BLaER1 (cell line): ENCODE measurements around the gene CFAP251.
"Not testable (repeated sequence)": the region's sequence is repeated elsewhere in the genome, so short reads cannot be mapped to it uniquely, and the experiment has no call there.

ENCODE experiments used
- H3K27ac ChIP-seq: shearing (Covaris generic); formaldehyde crosslinking; 2 replicates; pipeline ENCODE4 v1.8.1; 2022
- H3K27me3 ChIP-seq: shearing (Covaris generic); formaldehyde crosslinking; 2 replicates; pipeline ENCODE4 v1.8.1; 2022
- H3K36me3 ChIP-seq: shearing (Covaris generic); formaldehyde crosslinking; 2 replicates; pipeline ENCODE4 v1.8.1; 2022
- H3K4me1 ChIP-seq: shearing (Covaris generic); formaldehyde crosslinking; 2 replicates; pipeline ENCODE4 v1.8.1; 2022
- H3K4me2 ChIP-seq: shearing (Covaris generic); formaldehyde crosslinking; 2 replicates; pipeline ENCODE4 v1.8.1; 2022
- H3K4me3 ChIP-seq: shearing (Covaris generic); formaldehyde crosslinking; 2 replicates; pipeline ENCODE4 v1.8.1; 2022
- H3K9ac ChIP-seq: shearing (Covaris generic); formaldehyde crosslinking; 2 replicates; pipeline ENCODE4 v1.8.1; 2022
- H3K9me3 ChIP-seq: shearing (Covaris generic); formaldehyde crosslinking; 2 replicates; pipeline ENCODE4 v1.8.1; 2022
- H4K20me1 ChIP-seq: shearing (Covaris generic); formaldehyde crosslinking; 2 replicates; pipeline ENCODE4 v1.8.1; 2022
- Cebpa-rat ChIP-seq: shearing (Covaris generic); IDR thresholded peaks from 2 replicates; pipeline ENCODE4 v1.8.1; 2022

CFAP251 gene

DNA sequence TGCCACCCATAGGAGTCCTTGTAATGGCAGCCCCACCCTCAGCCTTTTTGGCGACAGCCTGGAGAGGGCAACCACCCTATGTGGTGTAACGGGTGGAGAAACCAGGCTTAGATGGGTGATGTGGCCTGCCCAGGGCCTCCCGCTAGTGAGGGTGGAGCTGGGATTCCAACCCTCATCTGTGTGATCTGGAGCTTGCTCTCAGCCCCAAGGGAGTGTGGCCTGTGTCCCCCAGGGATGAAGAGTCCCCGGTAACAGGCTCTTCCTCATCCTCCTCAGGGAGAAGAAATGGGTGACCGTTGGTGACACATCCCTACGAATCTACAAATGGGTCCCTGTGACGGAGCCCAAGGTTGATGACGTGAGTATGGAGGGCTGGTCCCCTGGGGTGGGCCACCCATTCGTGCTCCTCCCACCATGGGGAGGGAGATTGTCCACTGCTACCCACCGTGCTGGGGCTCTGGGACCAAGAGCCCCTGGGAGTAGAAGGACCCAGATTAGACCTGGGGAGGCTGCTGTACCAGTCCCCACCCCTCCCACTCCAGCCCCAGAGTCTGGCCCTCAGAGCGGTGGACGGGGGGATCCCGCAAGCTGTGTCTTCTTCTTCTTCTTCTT lies 112.1 kb downstream of the CFAP251 start:
- H3K4me1 ChIP-seq, result peaks cover 83% of the 10 kb centered on the region
- H3K27ac ChIP-seq, result peak overlapping the region; percentile 75

DNA sequence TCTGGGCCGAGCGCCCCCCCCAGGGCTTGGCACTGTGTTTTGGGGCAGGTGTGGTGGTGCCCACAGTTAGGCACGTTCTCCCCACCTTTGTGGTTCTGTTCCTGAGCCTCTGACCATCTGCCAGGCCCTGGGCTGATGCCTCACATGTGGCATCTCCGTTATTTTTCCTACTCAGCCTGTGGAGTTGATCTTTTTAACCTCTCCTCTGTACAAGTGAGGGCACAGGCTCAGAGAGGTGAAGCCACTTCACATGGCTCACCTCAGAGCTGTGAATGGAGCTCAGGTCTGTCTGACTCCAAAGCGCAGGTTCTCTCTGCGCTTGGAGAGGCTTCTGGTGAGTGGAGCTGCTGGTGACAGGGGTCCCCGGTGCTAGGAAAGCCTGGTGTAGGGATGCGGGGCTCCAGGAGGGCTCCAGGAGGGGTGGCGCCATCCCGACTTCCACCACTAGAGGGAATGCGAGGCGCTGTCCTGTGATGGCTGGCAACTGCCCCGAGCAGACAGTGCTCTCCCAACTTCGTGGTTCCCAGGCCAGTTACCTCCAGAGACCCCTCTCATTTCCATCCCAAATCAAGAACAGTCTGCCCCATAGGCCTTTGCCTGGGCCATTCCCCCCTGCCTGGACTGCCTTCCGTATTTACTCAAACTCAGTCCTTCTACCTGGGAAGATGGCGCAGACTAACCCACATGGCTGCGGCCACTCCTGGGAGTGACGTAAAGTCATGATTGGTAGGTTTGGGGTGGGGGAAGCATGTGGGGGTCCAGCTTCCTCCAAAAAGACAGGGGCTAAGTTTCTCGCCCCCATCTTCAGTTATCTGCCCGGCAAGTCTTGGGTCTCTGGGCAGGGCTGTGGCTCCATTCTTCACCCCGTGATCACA lies 113.2 kb downstream of the CFAP251 start:
- peak overlapping the region; percentile 97 for H3K4me2 ChIP-seq

More for the DNA sequence above, 112.1 kb downstream of the CFAP251 start:
- Histone ChIP-seq H3K9ac (peak overlapping the region; percentile 68), H3K9me3 (no peaks in the 10 kb centered on the region), H3K4me3 (peak overlapping the region; percentile 32; the same call in 1 of the 2 replicates), H3K4me2 (peak overlapping the region; percentile 97), H3K36me3 (peaks cover 46% of the 10 kb centered on the region), H4K20me1 (peaks cover 100% of the 10 kb centered on the region), H3K27me3 (no peaks in the 10 kb centered on the region)
- no peak for TF ChIP-seq Cebpa-rat

DNA sequence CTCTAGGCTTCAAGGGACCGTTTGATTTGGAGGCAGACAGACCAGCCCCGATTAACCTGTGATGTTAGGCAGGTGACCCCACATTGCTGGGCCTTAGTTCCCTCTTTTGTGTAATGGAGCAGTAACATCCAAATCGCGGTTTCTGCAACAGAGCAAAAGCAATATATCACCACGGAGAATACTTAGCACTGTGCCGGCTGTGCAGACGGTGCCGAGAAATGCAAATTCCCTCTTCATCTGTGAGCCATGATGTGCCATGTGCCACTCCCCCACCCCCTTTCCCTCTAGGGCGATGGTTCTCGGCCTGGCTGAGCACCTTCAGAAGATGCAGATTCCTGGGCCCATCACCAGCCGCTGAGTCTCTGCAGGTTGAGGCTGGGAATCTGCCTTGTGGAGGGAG lies 114.2 kb downstream of the CFAP251 start:
- Histone ChIP-seq H3K4me3 (no peak overlapping the region), H3K9me3 (no peaks in the 10 kb centered on the region), H4K20me1 (peaks cover 100% of the 10 kb centered on the region), H3K27me3 (no peaks in the 10 kb centered on the region), H3K4me2 (no peak overlapping the region), H3K36me3 (peaks cover 67% of the 10 kb centered on the region), H3K4me1 (peaks cover 77% of the 10 kb centered on the region), H3K9ac (no peak overlapping the region), H3K27ac (no peak overlapping the region)
- no peak for TF ChIP-seq Cebpa-rat

More for the DNA sequence above, 113.2 kb downstream of the CFAP251 start:
- H3K4me1 ChIP-seq, result peaks cover 82% of the 10 kb centered on the region
- peak overlapping the region; percentile 75; the same call in 1 of the 2 replicates for H3K27ac ChIP-seq
- peaks cover 100% of the 10 kb centered on the region for H4K20me1 ChIP-seq
- H3K27me3 ChIP-seq, result no peaks in the 10 kb centered on the region
- no peak overlapping the region for H3K9ac ChIP-seq
- no peaks in the 10 kb centered on the region for H3K9me3 ChIP-seq
- H3K4me3 ChIP-seq, result no peak overlapping the region
- no peak for TF ChIP-seq Cebpa-rat
- H3K36me3 ChIP-seq, result peaks cover 57% of the 10 kb centered on the region

DNA sequence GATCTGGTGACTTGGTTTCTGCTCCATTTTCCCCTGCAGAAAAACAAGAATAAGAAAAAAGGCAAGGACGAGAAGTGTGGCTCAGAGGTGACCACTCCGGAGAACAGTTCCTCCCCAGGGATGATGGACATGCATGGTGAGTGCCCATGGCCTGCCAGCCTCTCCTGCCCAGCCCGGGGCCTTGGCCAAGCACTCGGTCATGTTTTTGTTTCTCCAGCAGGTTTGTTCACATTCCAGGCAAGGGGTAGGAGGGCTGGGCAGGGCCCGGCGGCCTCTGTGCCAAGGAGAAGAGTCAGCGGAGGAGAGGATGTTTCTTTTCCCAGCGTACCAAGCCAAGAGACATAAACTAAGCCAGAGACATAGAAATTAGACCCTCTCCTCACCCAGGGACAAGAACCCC lies 116.9 kb downstream of the CFAP251 start:
- TF ChIP-seq Cebpa-rat, result no peak
- Histone ChIP-seq H3K9me3 (no peaks in the 10 kb centered on the region), H3K27me3 (no peaks in the 10 kb centered on the region), H3K4me1 (peaks cover 71% of the 10 kb centered on the region), H3K36me3 (peaks cover 94% of the 10 kb centered on the region), H3K27ac (peak overlapping the region; percentile 23; the same call in 1 of the 2 replicates), H3K4me3 (no peak overlapping the region), H3K4me2 (peak overlapping the region; percentile 16; the same call in 1 of the 2 replicates), H4K20me1 (peaks cover 97% of the 10 kb centered on the region), H3K9ac (no peak overlapping the region)

DNA sequence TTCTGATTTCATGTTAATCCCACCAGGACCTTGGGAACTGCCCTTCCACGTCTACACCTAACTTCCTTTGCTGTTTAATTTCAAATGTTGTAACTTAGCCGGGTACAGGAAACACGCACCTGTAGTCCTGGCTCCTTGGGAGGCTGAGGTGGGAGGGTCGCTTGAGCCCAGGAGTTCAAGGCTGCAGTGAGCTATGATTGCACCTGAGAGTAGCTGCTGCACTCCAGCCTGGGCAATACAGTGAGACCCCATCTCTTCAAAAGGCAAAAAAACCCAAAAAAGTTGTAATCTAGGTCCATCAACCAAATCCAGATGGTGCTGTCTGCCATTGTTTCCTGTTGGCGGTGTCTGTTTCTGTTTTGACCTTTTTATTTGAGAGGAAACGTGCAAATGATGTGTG lies 117.8 kb downstream of the CFAP251 start:
- peaks cover 97% of the 10 kb centered on the region for H3K36me3 ChIP-seq
- H3K27ac ChIP-seq, result no peak overlapping the region
- H3K4me3 ChIP-seq, result no peak overlapping the region
- H4K20me1 ChIP-seq, result peaks cover 97% of the 10 kb centered on the region
- H3K9ac ChIP-seq, result no peak overlapping the region
- no peaks in the 10 kb centered on the region for H3K9me3 ChIP-seq
- no peaks in the 10 kb centered on the region for H3K27me3 ChIP-seq
- no peak for TF ChIP-seq Cebpa-rat
- H3K4me2 ChIP-seq, result no peak overlapping the region
- peaks cover 71% of the 10 kb centered on the region for H3K4me1 ChIP-seq

DNA sequence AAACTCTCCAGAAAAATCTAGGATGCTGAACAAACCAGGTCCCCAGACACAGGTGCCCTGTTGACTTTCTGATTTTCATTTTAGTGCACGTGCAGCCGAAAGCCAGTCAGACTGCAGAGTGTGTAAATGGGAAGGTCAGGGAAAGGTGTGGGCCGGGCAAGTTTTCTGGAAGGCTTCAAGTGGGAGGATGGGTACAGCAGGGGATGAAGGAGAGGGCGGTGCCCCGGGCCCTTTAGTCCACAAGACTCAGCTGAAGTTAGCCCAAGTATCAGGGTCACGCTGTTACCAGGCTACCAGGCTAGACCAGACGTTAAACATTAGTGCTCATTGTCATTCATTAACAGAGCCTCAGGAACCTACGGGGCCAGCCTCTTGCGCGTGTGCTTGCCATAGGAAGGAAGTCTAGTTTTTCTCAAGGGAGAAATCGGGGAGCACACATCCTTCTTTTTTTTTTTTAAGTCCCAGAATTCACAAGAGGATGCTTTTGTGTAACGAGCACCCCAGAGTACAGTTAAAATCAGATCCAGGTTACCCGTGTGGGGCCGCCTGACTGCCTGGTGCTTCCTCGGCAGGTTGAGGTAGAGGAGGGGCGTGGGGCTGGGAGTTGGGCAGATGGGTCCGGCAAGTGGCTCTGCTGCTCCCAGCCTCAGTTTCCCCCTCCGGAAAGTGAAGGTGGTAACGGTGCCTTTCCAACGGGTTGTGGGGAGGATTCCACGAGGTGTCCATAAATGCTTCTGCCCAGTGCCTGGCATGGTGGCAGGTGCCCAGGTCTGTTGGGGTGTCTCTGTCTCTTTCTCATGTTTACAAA lies 122.4 kb downstream of the CFAP251 start:
- no peak for TF ChIP-seq Cebpa-rat
- Histone ChIP-seq H3K9ac (peak overlapping the region; percentile 38; the same call in 1 of the 2 replicates), H3K27ac (peak overlapping the region; percentile 52), H3K4me3 (no peak overlapping the region), H3K27me3 (no peaks in the 10 kb centered on the region), H3K4me2 (peak overlapping the region; percentile 63), H3K9me3 (no peaks in the 10 kb centered on the region), H3K36me3 (peaks cover 99% of the 10 kb centered on the region), H4K20me1 (peaks cover 92% of the 10 kb centered on the region), H3K4me1 (peaks cover 47% of the 10 kb centered on the region)

DNA sequence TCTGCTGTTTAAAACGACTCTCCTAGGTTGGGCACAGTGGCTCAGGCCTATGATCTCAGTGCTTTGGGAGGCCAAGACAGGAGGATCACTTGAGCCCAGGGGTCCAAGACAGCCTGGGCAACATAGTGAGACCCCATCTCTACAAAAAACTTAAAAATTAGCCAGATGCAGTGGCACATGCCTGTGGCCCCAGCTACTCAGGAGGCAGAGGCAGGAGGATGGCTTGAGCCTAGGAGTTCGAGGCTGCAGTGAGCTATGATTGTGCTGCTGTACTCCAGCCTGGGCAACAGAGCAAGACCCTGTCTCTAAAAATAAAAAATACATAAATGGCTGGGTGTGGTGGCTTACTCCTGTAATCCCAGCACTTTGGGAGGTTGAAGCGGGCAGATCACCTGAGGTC lies 123.1 kb downstream of the CFAP251 start:
- H4K20me1 ChIP-seq, result peaks cover 92% of the 10 kb centered on the region
- H3K27ac ChIP-seq, result peak overlapping the region; percentile 52; the same call in 1 of the 2 replicates
- H3K4me2 ChIP-seq, result peak overlapping the region; percentile 63
- H3K9ac ChIP-seq, H3K27me3 ChIP-seq, H3K4me3 ChIP-seq, H3K9me3 ChIP-seq: not testable (repeated sequence)
- peaks cover 40% of the 10 kb centered on the region for H3K4me1 ChIP-seq
- peaks cover 99% of the 10 kb centered on the region for H3K36me3 ChIP-seq

DNA sequence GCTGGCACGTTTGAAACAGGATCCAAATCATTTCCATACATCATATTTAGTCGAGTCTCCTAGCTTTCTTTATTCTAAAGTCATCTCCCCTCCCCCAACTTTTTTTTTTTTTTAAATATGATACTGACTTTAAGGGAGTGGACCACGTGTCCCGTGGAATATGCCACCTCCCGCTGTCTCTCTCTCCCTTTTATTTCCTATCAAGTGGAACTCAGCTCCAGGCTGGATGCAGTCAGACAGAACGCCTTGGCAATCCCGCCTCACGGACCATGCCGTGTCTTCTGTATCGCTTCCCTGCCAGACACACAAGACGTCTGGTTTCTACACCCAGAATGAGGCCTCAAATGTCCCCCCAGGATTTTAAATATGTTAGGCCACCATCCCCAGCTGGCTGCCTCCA lies 124.5 kb downstream of the CFAP251 start:
- no peaks in the 10 kb centered on the region for H3K27me3 ChIP-seq
- no peak overlapping the region for H3K4me3 ChIP-seq
- peaks cover 90% of the 10 kb centered on the region for H4K20me1 ChIP-seq
- no peak for TF ChIP-seq Cebpa-rat
- no peak overlapping the region for H3K9ac ChIP-seq
- no peak overlapping the region for H3K27ac ChIP-seq
- peaks cover 99% of the 10 kb centered on the region for H3K36me3 ChIP-seq
- H3K9me3 ChIP-seq, result no peaks in the 10 kb centered on the region
- H3K4me1 ChIP-seq, result peaks cover 33% of the 10 kb centered on the region
- no peak overlapping the region for H3K4me2 ChIP-seq

DNA sequence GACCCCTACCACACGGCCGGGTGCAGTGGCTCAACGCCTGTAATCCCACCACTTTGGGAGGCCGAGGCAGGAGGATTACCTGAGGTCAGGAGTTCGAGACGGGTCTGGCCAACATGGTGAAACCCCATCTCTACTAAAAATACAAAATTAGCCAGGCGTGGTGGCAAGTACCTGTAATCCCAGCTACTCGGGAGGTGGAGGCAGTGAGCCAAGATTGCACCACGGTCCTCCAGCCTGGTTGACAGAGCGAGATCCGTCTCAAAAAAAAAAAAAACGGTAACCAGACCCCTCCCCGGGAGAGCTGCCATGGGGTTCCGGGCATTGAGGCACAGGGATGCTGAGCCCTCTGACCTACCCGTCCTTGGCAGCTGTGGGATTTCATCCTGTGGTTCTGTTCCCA lies 125.1 kb downstream of the CFAP251 start:
- Histone ChIP-seq H3K4me2 (no peak overlapping the region), H3K27ac (no peak overlapping the region), H3K4me3 (no peak overlapping the region), H3K27me3 (no peaks in the 10 kb centered on the region), H3K9ac (no peak overlapping the region), H4K20me1 (peaks cover 90% of the 10 kb centered on the region), H3K36me3 (peaks cover 99% of the 10 kb centered on the region), H3K4me1 (peaks cover 28% of the 10 kb centered on the region), H3K9me3 (no peaks in the 10 kb centered on the region)
- no peak for TF ChIP-seq Cebpa-rat
